K562 (cell line): ENCODE results near the gene NEU3. TPM values are rescaled to one million over a fixed set of nuclear protein-coding genes. Genes with fewer than 3 reads are reported as not detected.

Source experiments
- CHD2 ChIP-seq: IDR thresholded peaks from 2 replicates; pipeline ENCODE4 v1.6.1; 2011; ENCODE audit warnings: low read depth, low read length
- MAFG ChIP-seq: fragments of 450-650 bp; conservative IDR thresholded peaks from 2 replicates; pipeline ENCODE4 v1.6.1; 2016; ENCODE audit warnings: missing genetic modification characterization, missing compliant biosample characterization
- MGA ChIP-seq: fragments of 450-650 bp; IDR thresholded peaks from 2 replicates; pipeline ENCODE4 v1.6.1; 2016; ENCODE audit warnings: mild to moderate bottlenecking, moderate library complexity
- NR0B1 ChIP-seq: fragments of 450-650 bp; IDR thresholded peaks from one replicate; pipeline ENCODE4 v1.6.1; 2018; ENCODE audit warnings: mild to moderate bottlenecking, moderate library complexity; ENCODE audit not compliant: partially characterized antibody
- NR2C1 ChIP-seq, 2 experiments: fragments of 450-650 bp; IDR thresholded peaks; 2 replicates each; pipeline ENCODE4 v1.6.1; 2017; ENCODE audit warnings: mild to moderate bottlenecking in 2 of 2, antibody characterized with exemption in 1 of 2, inconsistent platforms in 1 of 2, missing compliant biosample characterization in 1 of 2, missing genetic modification characterization in 1 of 2
- ZNF449 ChIP-seq: fragments of 250-450 bp; sonication (Bioruptor Pico); IDR thresholded peaks from 2 replicates; pipeline ENCODE4 v1.8.0; 2022; ENCODE audit warnings: moderate library complexity, mild to moderate bottlenecking, inconsistent platforms
- ZNF592 ChIP-seq: fragments of 450-650 bp; IDR thresholded peaks from 2 replicates; pipeline ENCODE4 v1.6.1; 2017; ENCODE audit warnings: antibody characterized with exemption, mild to moderate bottlenecking
- polyA plus RNA-seq, 8 experiments: library from polyadenylated mRNA; depleted of rRNA in 4 of 8; stranded (reverse) in 5 of 8; unstranded in 3 of 8; fragments of >200 nt; fragmentation: Nextera tagmentation in 2 of 8; fragmentation: Illumina TruSeq in 1 of 8; extraction: Ambion mirVana in 2 of 8; extraction: Trizol in 1 of 8; gene quantifications; 2 replicates each; pipeline versions ENCODE4 v1.2.1 to v1.2.3, GENCODE V29; 2011 to 2014; ENCODE audit warnings: inconsistent platforms in 1 of 8, missing spikeins in 1 of 8
- total RNA-seq, 7 experiments: library from RNA; depleted of rRNA in 6 of 7; stranded (reverse); fragments of >200 nt in 6 of 7; fragmentation: Illumina TruSeq in 2 of 7; extraction: Trizol in 2 of 7; gene quantifications; 2 replicates each; pipeline versions ENCODE4 v1.2.1 to v1.2.3, GENCODE V29; 2011 to 2021; ENCODE audit warnings: low replicate concordance in 1 of 7

Gene NEU3
- total and polyA plus RNA-seq, 9 of the 15 experiments (the other 6 are each of a cell fraction or from before 2014, with no cell fraction given): 6.2 to 41.3 (median 31.1) TPM

GRCh38 chr11:74988541-74989259 lies at the start of gene NEU3 (continued):
- no peak for TF ChIP-seq ZNF449 (CRISPR knock-in tag)
- TF ChIP-seq NR0B1: no peak
- no peak for TF ChIP-seq MGA
- no peak for TF ChIP-seq ZNF592
- no peak for TF ChIP-seq MAFG
- TF ChIP-seq CHD2: no peak
- TF ChIP-seq NR2C1 (IDR thresholded peaks at IDR 0.05): no peak
- TF ChIP-seq NR2C1 (tag; IDR thresholded peaks at IDR 0.05): no peak
